Cardiac ventricle fibroblast (primary cell): ENCODE data around the gene EMX1. TPM values are rescaled to one million over a fixed set of nuclear protein-coding genes. Genes with fewer than 3 reads are reported as not detected.

ENCODE experiments used
- total RNA-seq: library from RNA; depleted of rRNA; stranded (reverse); fragments of >200 nt; gene quantifications from 2 replicates; pipeline ENCODE4 v1.2.3, GENCODE V29; 2015

The EMX1 gene
- total RNA-seq: not detected in 2 replicates

DNA sequence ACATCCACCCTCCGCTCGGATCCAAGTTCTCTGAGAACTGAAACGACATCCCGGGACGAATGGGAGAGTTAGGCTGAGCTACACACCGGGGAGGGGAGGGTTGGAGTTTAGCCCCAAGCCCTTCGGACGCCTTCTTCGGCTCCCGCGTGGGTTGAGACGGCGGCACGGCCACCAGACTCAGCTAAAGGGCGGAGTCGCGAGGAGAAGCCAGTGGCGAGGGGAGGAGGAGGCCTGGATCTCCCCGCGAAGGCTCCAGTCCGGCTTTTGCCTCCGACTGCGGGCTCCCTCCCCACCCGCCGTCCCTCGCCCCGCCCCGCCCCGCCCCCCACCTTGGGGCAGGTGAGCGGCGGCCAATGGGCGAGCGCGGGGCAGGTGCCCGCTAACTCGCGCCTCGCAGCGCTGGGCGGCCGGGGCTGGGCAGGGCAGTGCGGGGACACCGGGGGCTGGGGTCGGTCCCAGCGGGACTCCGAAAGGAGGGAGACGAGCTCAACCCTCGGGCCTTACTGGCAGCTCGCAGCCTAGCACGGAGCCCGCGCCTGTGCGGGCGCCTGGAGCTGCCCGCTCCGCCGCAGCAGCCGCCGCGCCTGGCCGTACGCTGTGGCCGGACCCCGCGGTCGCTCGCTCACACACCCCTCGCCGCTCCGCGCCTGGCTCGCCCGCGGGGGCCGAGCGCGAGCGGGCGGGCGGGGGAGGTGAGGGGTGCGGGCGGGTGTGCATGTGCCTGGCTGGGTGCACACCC is at the start of gene EMX1:
TSS of gene EMX1 (plus strand) at position 382 of the 739 bp plus-strand sequence. CDS start at position 716, 334 bp downstream.

DNA sequence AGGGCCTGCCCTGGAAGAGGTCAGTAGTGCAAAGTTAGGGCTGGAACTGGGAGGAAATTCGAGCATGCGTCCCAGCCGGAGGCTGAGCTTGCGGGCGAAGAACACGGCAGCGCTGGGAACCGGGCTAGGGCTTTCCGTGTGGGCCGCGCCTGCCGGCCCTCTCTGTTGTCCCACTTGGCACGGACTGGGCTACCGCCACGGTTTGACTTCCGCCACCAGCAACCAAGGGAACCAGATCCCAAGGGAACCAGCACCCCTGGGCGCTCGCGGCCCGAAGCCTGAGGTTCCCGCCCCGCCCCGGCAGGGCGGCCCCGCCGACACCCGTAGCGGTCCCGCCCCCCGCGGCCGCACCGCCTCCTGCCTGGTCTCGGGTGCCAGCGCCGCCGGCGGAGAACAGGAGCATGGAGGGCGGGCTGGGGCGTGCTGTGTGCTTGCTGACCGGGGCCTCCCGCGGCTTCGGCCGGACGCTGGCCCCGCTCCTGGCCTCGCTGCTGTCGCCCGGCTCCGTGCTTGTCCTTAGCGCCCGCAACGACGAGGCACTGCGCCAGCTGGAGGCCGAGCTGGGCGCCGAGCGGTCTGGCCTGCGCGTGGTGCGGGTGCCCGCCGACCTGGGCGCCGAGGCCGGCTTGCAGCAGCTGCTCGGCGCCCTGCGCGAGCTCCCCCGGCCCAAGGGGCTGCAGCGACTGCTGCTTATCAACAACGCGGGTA is 30.1 kb upstream of the EMX1 start, which contains the start of gene SPR:
TSS of gene SPR (plus strand) at position 377 of the 708 bp plus-strand sequence. CDS start at position 402, 25 bp downstream.

Other genes with a start within 250 kb of the EMX1 start
- gene EXOC6B, start 91.5 kb upstream of the EMX1 start, total RNA-seq: 22.3 and 41.5 TPM in 2 replicates
- gene SPR, start 30.1 kb upstream of the EMX1 start, total RNA-seq: 18.3 and 21.0 TPM in 2 replicates
- 10.3 and 15.6 TPM in 2 replicates for gene SFXN5, start 154.2 kb downstream of the EMX1 start, total RNA-seq
- 32.6 and 36.6 TPM in 2 replicates for gene RAB11FIP5, start 195.4 kb downstream of the EMX1 start, total RNA-seq